Erythroblast (primary cell): ENCODE data around the gene LRRC74B.
"Not testable (repeated sequence)": the region's sequence is repeated elsewhere in the genome, so short reads cannot be mapped to it uniquely, and the experiment has no call there.

ENCODE experiments used
- DNase-seq, 2 experiments: peaks; one replicate each; lab custom pipeline; 2025; lab: John Stamatoyannopoulos, UW
- GATA1 ChIP-seq: IDR thresholded peaks from 2 replicates; pipeline ENCODE4 v1.6.1; 2011; ENCODE audit warnings: low read depth, mild to moderate bottlenecking, control low read depth, low read length, moderate library complexity
- POLR2A ChIP-seq: IDR thresholded peaks from 2 replicates; pipeline ENCODE4 v1.6.1; 2011; ENCODE audit warnings: mild to moderate bottlenecking, low read length

LRRC74B gene

GRCh38 chr22:21051145-21051830, 5.5 kb downstream of the LRRC74B start:
- no peak for DNase-seq
- no peak for TF ChIP-seq POLR2A
- no peak for TF ChIP-seq GATA1

- TF ChIP-seq POLR2A = no peak
- no peak for DNase-seq
Measured at GRCh38 chr22:21051831-21052400, 6.2 kb downstream of the LRRC74B start.

DNA sequence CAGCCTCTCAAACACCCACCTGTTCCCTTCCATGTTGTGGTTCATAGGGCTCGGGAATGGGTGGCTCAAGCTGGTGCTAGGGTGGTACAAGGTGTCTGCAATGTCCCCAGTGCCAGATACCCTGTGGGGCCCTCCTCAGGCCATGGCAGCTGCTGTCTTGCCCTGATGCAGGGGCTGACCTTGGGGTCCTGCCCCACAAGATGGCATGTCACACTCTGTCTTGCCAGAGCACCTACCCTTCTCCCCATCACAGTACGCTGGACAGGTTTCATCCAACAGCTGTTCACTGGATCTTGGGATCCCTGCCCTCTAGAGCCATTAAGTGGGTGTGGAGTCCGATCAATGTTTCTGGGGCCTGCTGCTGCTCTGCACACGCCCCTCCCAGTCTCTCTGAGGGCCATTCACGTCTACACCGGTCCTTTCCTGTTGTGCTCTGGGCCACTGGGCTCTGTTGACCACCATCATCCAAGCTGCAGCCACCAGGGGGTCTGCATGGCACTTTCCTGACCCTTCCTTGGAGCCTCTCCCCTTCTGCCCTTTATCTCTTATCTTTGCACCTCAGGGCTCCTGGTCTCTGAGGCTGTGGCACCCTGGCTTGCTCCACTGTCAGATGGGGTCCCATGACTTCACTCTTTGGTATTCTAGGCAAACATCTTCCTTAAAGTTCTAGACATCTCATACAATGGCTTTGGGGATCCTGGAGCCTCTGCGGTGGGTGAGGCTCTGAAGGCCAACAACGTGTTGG, 7.1 kb downstream of the LRRC74B start:
- no peak for TF ChIP-seq GATA1
- DNase-seq = no peak

- TF ChIP-seq POLR2A (no peak), GATA1 (no peak)
- DNase-seq = no peak
Measured at GRCh38 chr22:21054046-21054713, 8.4 kb downstream of the LRRC74B start.

DNA sequence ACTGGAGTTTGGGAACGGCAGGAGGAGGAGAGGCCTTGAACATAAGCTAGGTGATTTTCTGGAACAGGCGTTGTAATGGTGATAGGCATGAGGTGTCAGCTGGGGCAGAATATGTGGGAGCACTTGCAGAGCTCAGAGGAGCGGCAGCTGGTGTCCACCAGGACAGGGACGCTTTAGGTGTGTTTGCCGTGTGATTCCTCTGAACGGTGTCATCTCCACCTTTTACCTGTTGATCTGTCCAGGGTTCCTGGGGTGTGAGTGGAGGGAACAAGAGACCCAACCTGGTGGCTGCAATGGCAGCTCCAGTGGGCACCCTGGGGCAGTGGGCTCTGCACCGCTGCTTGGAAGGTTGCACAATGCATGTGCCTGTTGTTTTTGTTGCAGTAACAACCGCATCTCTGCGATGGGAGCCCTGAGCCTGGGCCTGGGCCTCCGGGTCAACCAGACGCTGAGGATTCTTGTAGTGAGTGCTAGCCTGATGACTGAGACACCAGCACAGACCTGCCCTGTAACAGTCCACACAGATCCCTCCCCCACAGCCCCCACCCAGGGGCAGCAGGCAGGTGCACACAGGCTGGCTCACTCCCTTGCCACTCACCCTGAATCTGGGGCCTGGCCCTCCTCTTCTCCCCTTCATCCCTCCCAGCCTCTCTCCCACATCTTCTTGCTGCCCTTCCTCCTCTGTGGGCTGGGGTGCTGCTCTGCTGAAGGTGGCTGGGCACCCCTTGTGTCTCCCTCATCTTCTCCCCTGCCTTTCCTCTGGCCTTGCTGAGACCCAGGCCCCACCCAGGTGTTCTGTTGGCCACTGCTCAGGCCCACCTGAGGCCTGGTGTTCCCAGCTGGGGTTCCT, 9.2 kb downstream of the LRRC74B start:
- TF ChIP-seq GATA1 (no peak), POLR2A (no peak)
- no peak for DNase-seq

GRCh38 chr22:21055564-21055834, 9.8 kb downstream of the LRRC74B start:
- DNase-seq = no peak
- TF ChIP-seq GATA1 = no peak
- TF ChIP-seq POLR2A = no peak

GRCh38 chr22:21055880-21056319, 10.2 kb downstream of the LRRC74B start:
- TF ChIP-seq POLR2A = no peak
- TF ChIP-seq GATA1 = no peak
- no peak for DNase-seq

DNA sequence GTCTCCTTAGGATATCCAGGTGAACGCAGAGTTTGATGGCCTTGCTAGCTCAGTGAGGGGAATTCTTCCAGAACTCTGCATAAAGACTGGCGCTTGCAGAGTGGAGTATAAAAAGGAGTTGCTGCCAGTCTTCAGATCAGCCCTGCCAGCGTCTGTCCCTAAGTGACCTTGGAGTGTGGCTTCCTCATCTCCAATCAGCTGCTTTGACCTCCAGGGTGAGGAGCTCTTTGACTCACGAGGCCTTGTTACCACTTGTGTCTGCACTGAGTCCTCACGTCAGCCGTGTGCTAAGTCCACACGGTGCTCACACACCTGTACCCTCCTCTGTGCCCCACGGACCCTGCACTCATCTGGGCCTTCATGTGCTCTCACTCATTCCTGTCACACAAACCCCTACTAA, 14.6 kb downstream of the LRRC74B start:
- DNase-seq = not testable (repeated sequence)

- DNase-seq = not testable (repeated sequence)
Measured at GRCh38 chr22:21061660-21062321, 16.0 kb downstream of the LRRC74B start.

GRCh38 chr22:21064425-21064824, 18.7 kb downstream of the LRRC74B start:
- not testable (repeated sequence) for DNase-seq

DNA sequence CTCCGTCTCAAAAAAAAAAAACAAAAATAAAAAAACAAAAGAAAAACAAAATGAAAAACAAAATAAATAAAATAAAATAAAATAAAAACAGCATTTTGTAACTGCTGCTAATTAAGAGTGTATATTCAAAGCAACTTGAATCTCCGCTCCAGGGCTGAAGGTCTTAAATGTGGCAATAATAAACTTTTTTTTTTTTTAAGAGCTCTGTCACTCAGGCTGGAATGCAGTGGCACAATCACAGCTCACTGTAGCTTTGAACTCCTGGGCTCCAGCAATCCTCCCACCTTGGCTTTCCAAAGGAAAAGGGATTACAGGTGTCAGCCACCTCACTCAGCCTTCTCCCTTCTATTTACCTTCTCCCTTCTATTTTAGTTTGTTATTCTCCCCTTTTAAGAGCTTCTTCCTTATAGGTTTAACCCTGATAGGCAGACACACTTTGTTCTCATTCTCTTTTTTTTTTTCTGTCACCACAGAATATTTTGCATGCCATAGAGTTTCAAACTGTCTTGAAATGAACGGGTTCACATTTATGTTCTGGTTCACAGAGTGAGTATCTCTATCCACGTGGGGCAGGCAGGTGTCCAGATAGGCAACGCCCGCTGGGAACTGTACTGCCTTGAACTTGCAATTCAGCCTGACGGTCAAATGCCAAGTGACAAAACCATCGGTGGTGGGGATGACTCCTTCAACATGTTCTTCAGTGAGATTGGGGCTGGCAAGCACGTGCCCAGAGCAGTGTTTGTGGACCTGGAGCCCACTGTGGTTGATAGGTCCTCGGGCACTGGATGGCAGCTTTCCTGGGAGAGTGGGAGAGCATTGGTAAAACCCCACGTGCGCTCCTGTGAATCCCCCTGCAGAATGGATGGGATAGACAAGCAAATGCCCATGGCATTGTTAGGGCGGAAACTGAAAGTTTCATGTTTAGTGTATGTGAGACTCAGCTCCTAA, 19.4 kb downstream of the LRRC74B start:
- no peak for DNase-seq
- TF ChIP-seq POLR2A (no peak), GATA1 (no peak)
